ENCODE data around the gene PDF. TPM values are rescaled to one million over a fixed set of nuclear protein-coding genes. Genes with fewer than 3 reads are reported as not detected.

The PDF gene
- total RNA-seq, 1 donor from 2014 or later, result 15.3 TPM

GRCh38 chr16:69326172-69326873 lies 4.1 kb downstream of the PDF start:
- no peak for TF ChIP-seq CTCF (IDR thresholded peaks at IDR 0.05)
- no peak overlapping the region for H3K27ac Mint-ChIP-seq
- no peaks in the 10 kb centered on the region for H3K9me3 Mint-ChIP-seq
- ATAC-seq (ENCODE audit: low read depth) (no peak), DNase-seq (no peak)
- POLR2A ChIA-PET, result interaction anchor here (0.7 to 1.4 kb wide), 4 partner anchors 12 to 241 kb away, joined by 3 to 11 read pairs (median 5); no protein-coding TSS in a partner anchor
- H3K36me3 Mint-ChIP-seq (ENCODE audit: low read depth), result peaks cover 69% of the 10 kb centered on the region
- intact Hi-C loops (cut with micrococcal nuclease), result no loop called here
- H3K4me3 Mint-ChIP-seq, result no peak overlapping the region
- H3K4me1 Mint-ChIP-seq, result peaks cover 36% of the 10 kb centered on the region
- H3K27me3 Mint-ChIP-seq, result no peaks in the 10 kb centered on the region
- CTCF ChIA-PET, result no interaction called here

DNA sequence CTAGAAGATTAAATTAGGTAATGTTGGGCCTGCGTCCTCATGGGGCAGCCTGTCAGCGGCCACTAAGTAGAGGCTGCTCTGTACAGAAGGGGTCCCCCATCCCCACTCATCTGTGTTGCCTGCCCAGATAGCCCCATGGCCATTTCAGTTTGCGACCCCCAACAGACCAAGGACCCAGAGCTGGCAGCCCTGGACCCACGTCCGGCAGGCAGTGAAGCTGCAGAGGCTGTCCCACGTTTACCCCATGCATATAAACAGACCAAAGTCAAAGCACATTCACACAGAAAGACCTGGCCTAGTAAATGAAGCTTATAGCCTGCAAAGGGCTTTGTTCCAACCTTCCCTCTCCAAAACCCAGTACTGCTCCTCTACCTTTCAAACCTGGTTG lies 4.6 kb downstream of the PDF start:
- Mint-ChIP-seq H3K9me3 (no peaks in the 10 kb centered on the region), H3K4me3 (no peak overlapping the region), H3K36me3 (ENCODE audit: low read depth) (peaks cover 74% of the 10 kb centered on the region), H3K27me3 (no peaks in the 10 kb centered on the region), H3K27ac (no peak overlapping the region), H3K4me1 (peaks cover 34% of the 10 kb centered on the region)
- TF ChIP-seq CTCF (IDR thresholded peaks at IDR 0.05), result no peak
- DNase-seq, result no peak
- CTCF ChIA-PET, result no interaction called here
- intact Hi-C loops (cut with micrococcal nuclease), result no loop called here
- POLR2A ChIA-PET, result interaction anchor here (0.7 kb wide), 1 partner anchor 932 kb away, joined by 5 read pairs; no protein-coding TSS in a partner anchor
- ATAC-seq (ENCODE audit: low read depth), result no peak

DNA sequence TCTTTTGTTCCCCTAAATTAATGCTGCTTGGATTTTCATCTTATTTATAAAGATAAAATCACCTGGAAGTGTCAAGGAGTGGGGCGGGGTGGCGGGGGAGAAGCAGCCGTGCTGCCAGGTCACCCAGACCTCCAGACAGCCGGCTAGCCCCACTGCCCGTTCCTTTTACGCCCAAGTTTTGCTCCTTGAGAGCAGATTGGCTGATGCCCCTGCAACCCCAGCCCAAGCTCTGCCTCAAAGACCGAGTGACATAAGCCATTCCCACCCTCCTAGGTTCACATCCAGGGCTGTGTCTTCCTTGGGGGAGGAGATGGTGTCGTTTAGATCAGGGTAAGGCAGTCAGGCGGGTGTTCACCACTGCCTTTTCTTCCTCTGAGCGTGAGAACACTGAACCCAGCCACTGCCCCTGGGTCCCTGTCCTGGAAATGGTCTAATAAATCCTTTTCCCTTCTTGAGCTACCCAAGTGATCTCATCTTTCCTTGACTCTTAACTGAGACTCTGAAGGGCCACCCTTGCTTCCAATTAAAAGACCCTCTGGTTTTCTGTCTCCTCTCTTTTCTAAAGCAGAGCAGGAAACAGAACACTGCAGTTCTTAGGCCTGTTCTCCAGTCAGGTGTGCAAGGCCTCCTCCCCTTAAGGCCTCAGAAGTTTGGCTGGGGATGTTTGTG lies 5.7 kb downstream of the PDF start:
- Mint-ChIP-seq H3K36me3 (ENCODE audit: low read depth) (peaks cover 80% of the 10 kb centered on the region), H3K27me3 (no peaks in the 10 kb centered on the region), H3K27ac (no peak overlapping the region), H3K4me1 (peaks cover 33% of the 10 kb centered on the region), H3K9me3 (no peaks in the 10 kb centered on the region), H3K4me3 (no peak overlapping the region)
- ChIA-PET POLR2A (interaction anchor here (0.7 to 1.2 kb wide), 3 partner anchors 51 to 933 kb away, joined by 3 to 5 read pairs (median 5); no protein-coding TSS in a partner anchor), CTCF (no interaction called here)
- no peak for TF ChIP-seq CTCF (IDR thresholded peaks at IDR 0.05)
- DNase-seq (no peak), ATAC-seq (ENCODE audit: low read depth) (no peak)
- intact Hi-C loops (cut with micrococcal nuclease), result no loop called here

GRCh38 chr16:69324013-69324531 lies 6.3 kb downstream of the PDF start:
- DNase-seq (no peak), ATAC-seq (ENCODE audit: low read depth) (no peak)
- Mint-ChIP-seq H3K4me3 (no peak overlapping the region), H3K36me3 (ENCODE audit: low read depth) (peaks cover 84% of the 10 kb centered on the region), H3K27ac (no peak overlapping the region), H3K9me3 (no peaks in the 10 kb centered on the region), H3K27me3 (no peaks in the 10 kb centered on the region), H3K4me1 (peaks cover 26% of the 10 kb centered on the region)
- ChIA-PET CTCF (no interaction called here), POLR2A (interaction anchor here (0.6 to 1.2 kb wide), 3 partner anchors 12 to 52 kb away, joined by 3 to 4 read pairs (median 3); no protein-coding TSS in a partner anchor)
- no peak for TF ChIP-seq CTCF (IDR thresholded peaks at IDR 0.05)
- intact Hi-C loops (cut with micrococcal nuclease), result no loop called here

GRCh38 chr16:69323415-69323814 lies 7.0 kb downstream of the PDF start:
- Mint-ChIP-seq H3K27ac (no peak overlapping the region), H3K4me1 (peaks cover 20% of the 10 kb centered on the region), H3K9me3 (no peaks in the 10 kb centered on the region), H3K36me3 (ENCODE audit: low read depth) (peaks cover 84% of the 10 kb centered on the region), H3K4me3 (no peak overlapping the region), H3K27me3 (no peaks in the 10 kb centered on the region)
- ATAC-seq (ENCODE audit: low read depth), result no peak
- no peak for TF ChIP-seq CTCF (IDR thresholded peaks at IDR 0.05)
- no peak for DNase-seq
- intact Hi-C loops (cut with micrococcal nuclease), result no loop called here
- POLR2A ChIA-PET, result interaction anchor here (0.6 to 1.2 kb wide), 2 partner anchors 11 to 52 kb away, joined by 3 read pairs; no protein-coding TSS in a partner anchor
- CTCF ChIA-PET, result no interaction called here

Measured in activated B cell treated with CpG ODN at 0.5 μM for 24 hours (primary cell).